Calu3 (cell line): ENCODE results near the gene TTC13. TPM values are rescaled to one million over a fixed set of nuclear protein-coding genes. Genes with fewer than 3 reads are reported as not detected.

ENCODE experiments used
- BruUV-seq: library from RNA; stranded (reverse); fragments of 400-500 nt; replicated peaks from 2 replicates; lab custom pipeline; 2021; lab: Mats Ljungman, UMichigan
- CTCF ChIA-PET: fragments of 300-600 bp; sonication (Branson Sonifier 250); formaldehyde crosslinking; loops from one replicate; lab custom pipeline; 2022; ENCODE audit warnings: antibody characterized with exemption; lab: Charles Lee
- DNase-seq: peaks from one replicate; pipeline ENCODE4 v3.0.0; 2022
- H3K27ac Mint-ChIP-seq: one replicate; pipeline ENCODE4 v1.8.0; 2022; ENCODE audit warnings: mixed read lengths; ENCODE audit not compliant: unreplicated experiment
- H3K27me3 Mint-ChIP-seq: one replicate; pipeline ENCODE4 v1.8.0; 2022; ENCODE audit warnings: mixed read lengths; ENCODE audit not compliant: unreplicated experiment
- H3K36me3 Mint-ChIP-seq: one replicate; pipeline ENCODE4 v1.8.0; 2022; ENCODE audit warnings: mild to moderate bottlenecking, moderate library complexity, mixed read lengths; ENCODE audit not compliant: insufficient read depth, unreplicated experiment
- H3K4me1 Mint-ChIP-seq: one replicate; pipeline ENCODE4 v1.8.0; 2022; ENCODE audit warnings: mild to moderate bottlenecking, low read depth, mixed read lengths; ENCODE audit not compliant: unreplicated experiment
- H3K4me3 Mint-ChIP-seq: one replicate; pipeline ENCODE4 v1.8.0; 2022; ENCODE audit warnings: mild to moderate bottlenecking, low read depth, moderate library complexity, mixed read lengths; ENCODE audit not compliant: unreplicated experiment
- H3K9me3 Mint-ChIP-seq: one replicate; pipeline ENCODE4 v1.8.0; 2022; ENCODE audit warnings: low read depth, mixed read lengths; ENCODE audit not compliant: unreplicated experiment
- CTCF ChIP-seq: fragments of 200-600 bp; IDR thresholded peaks from one replicate; pipeline ENCODE4 v1.8.0; 2022; ENCODE audit warnings: antibody characterized with exemption; ENCODE audit not compliant: unreplicated experiment
- intact Hi-C: fragments of 100-400 bp; cut with micrococcal nuclease; formaldehyde crosslinking; loops from one replicate; pipeline ENCODE4 v1.10.0; 2022; ENCODE audit not compliant: unreplicated experiment
- total RNA-seq: library from RNA; stranded (reverse); gene quantifications from 2 replicates; pipeline ENCODE4 v1.2.3, GENCODE V29; 2022

Gene TTC13
- total RNA-seq, 1 experiment from 2014 or later = 35.6 TPM

GRCh38 chr1:230906226-230906625 is 72.4 kb downstream of the TTC13 start:
- Mint-ChIP-seq H3K4me1 (no peaks in the 10 kb centered on the region), H3K27ac (no peak overlapping the region), H3K4me3 (no peak overlapping the region), H3K36me3 (peaks cover 5% of the 10 kb centered on the region), H3K9me3 (no peaks in the 10 kb centered on the region), H3K27me3 (no peaks in the 10 kb centered on the region)
- CTCF ChIA-PET = no interaction called here
- no TSS peak for BruUV-seq
- no peak for DNase-seq
- TF ChIP-seq CTCF = no peak
- intact Hi-C loops = no loop called here

GRCh38 chr1:230905733-230906132 is 72.9 kb downstream of the TTC13 start:
- Mint-ChIP-seq H3K27me3 (no peaks in the 10 kb centered on the region), H3K4me1 (no peaks in the 10 kb centered on the region), H3K27ac (no peak overlapping the region), H3K4me3 (no peak overlapping the region), H3K36me3 (peaks cover under 1% of the 10 kb centered on the region), H3K9me3 (no peaks in the 10 kb centered on the region)
- intact Hi-C loops = no loop called here
- CTCF ChIA-PET = no interaction called here
- no TSS peak for BruUV-seq
- TF ChIP-seq CTCF = no peak
- DNase-seq = no peak

- Mint-ChIP-seq H3K27me3 (no peaks in the 10 kb centered on the region), H3K9me3 (no peaks in the 10 kb centered on the region), H3K4me1 (no peaks in the 10 kb centered on the region), H3K36me3 (no peaks in the 10 kb centered on the region), H3K4me3 (no peak overlapping the region), H3K27ac (no peak overlapping the region)
- no peak for DNase-seq
- intact Hi-C loops = no loop called here
- BruUV-seq = no TSS peak
- no peak for TF ChIP-seq CTCF
- CTCF ChIA-PET = interaction anchor here (1.2 kb wide), 1 partner anchor 9 kb away, joined by 3 read pairs; no protein-coding TSS in a partner anchor
These were observed 76.2 kb downstream of the TTC13 start for GRCh38 chr1:230902349-230902923.

DNA sequence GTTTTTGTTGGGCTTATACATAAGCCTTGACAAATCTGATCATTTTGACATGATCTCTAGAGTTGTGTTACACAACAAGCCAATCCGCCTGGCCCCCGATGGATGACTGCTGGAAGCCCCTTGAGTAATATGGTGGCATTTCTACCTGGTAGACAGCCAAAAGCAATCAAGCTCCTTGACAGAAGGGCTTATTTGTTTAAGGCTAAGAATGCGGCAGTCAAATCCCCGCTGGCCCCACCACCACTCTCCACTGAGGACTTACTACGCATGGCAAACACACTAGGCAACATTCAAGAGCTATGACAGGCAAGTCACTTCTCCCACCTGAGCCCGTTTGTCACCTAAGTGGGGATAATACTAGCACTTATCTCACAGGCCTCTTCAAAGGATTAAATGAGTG is 77.0 kb downstream of the TTC13 start:
- H3K27me3 Mint-ChIP-seq = no peaks in the 10 kb centered on the region
- no peaks in the 10 kb centered on the region for H3K4me1 Mint-ChIP-seq
- CTCF ChIA-PET = interaction anchor here (1.2 kb wide), 1 partner anchor 8 kb away, joined by 3 read pairs; no protein-coding TSS in a partner anchor
- no TSS peak for BruUV-seq
- TF ChIP-seq CTCF = no peak
- no peak overlapping the region for H3K4me3 Mint-ChIP-seq
- H3K36me3 Mint-ChIP-seq = no peaks in the 10 kb centered on the region
- no peak overlapping the region for H3K27ac Mint-ChIP-seq
- H3K9me3 Mint-ChIP-seq = no peaks in the 10 kb centered on the region
- intact Hi-C loops = no loop called here
- DNase-seq = no peak
